Keratinocyte (primary cell): ENCODE measurements around the gene A1BG. TPM values are rescaled to one million over a fixed set of nuclear protein-coding genes. Genes with fewer than 3 reads are reported as not detected.
A peak's percentile ranks its signal among the peaks of the same experiment; 100 is the strongest.

Source experiments
- DNase-seq: peaks from one replicate; pipeline ENCODE4 v3.0.0-alpha.2; 2011; ENCODE audit warnings: low read depth, missing footprints, low spot score
- FAIRE-seq: peaks from 2 replicates; lab custom pipeline; 2011; peaks lifted over from hg19 to GRCh38; lab: Jason Lieb, UNC
- H2AFZ ChIP-seq: 2 replicates; pipeline ENCODE4 v1.6.0; 2012; ENCODE audit warnings: low read length, control low read depth, inconsistent platforms; ENCODE audit not compliant: control insufficient read depth
- H3K27ac ChIP-seq: 2 replicates; pipeline ENCODE4 v1.5.1; 2011; ENCODE audit warnings: low read length; ENCODE audit not compliant: control insufficient read depth, insufficient read depth
- H3K27me3 ChIP-seq: 3 replicates; pipeline ENCODE4 v1.6.0; 2011; ENCODE audit warnings: low read length; ENCODE audit not compliant: control insufficient read depth, insufficient read depth; ENCODE audit errors: extremely low read depth
- H3K36me3 ChIP-seq, 2 experiments: 2 replicates in 1 of 2; 3 replicates in 1 of 2; pipeline ENCODE4 v1.5.1; 2011; ENCODE audit warnings: low read length in 2 of 2, mild to moderate bottlenecking in 1 of 2; ENCODE audit not compliant: control insufficient read depth in 2 of 2, insufficient read depth in 2 of 2; ENCODE audit errors: extremely low read depth in 1 of 2
- H3K4me1 ChIP-seq: 3 replicates; pipeline ENCODE4 v1.5.1; 2011; ENCODE audit warnings: low read length; ENCODE audit not compliant: control insufficient read depth, insufficient read depth; ENCODE audit errors: extremely low read depth
- H3K4me2 ChIP-seq: 3 replicates; pipeline ENCODE4 v1.6.0; 2011; ENCODE audit warnings: low read depth, low read length; ENCODE audit not compliant: control insufficient read depth, insufficient read depth; ENCODE audit errors: extremely low read depth
- H3K4me3 ChIP-seq, 3 experiments: fragments of 200-600 bp in 1 of 3; sonication (generic) in 1 of 3; 2 replicates in 2 of 3; 3 replicates in 1 of 3; pipeline ENCODE4 v1.5.1; 2011 to 2016; ENCODE audit warnings: low read length in 3 of 3, mild to moderate bottlenecking in 3 of 3, control low read depth in 2 of 3, inconsistent platforms in 1 of 3, low read depth in 1 of 3, mixed read lengths in 1 of 3, mixed run types in 1 of 3, moderate library complexity in 1 of 3; ENCODE audit not compliant: control insufficient read depth in 2 of 3, insufficient read depth in 2 of 3; ENCODE audit errors: extremely low read depth in 1 of 3
- H3K79me2 ChIP-seq: 2 replicates; pipeline ENCODE4 v1.6.0; 2012; ENCODE audit warnings: low read length; ENCODE audit not compliant: control insufficient read depth, insufficient read depth
- H3K9ac ChIP-seq: 3 replicates; pipeline ENCODE4 v1.6.0; 2011; ENCODE audit warnings: low read length; ENCODE audit not compliant: control insufficient read depth, insufficient read depth; ENCODE audit errors: extremely low read depth
- H3K9me1 ChIP-seq: 3 replicates; pipeline ENCODE4 v1.6.0; 2011; ENCODE audit warnings: low read length; ENCODE audit not compliant: control insufficient read depth, insufficient read depth; ENCODE audit errors: extremely low read depth
- H3K9me3 ChIP-seq: 2 replicates; pipeline ENCODE4 v1.5.1; 2012; ENCODE audit warnings: low read depth, low read length; ENCODE audit not compliant: control insufficient read depth
- H4K20me1 ChIP-seq: 3 replicates; pipeline ENCODE4 v1.6.0; 2011; ENCODE audit warnings: low read length; ENCODE audit not compliant: control insufficient read depth, insufficient read depth; ENCODE audit errors: extremely low read depth
- CTCF ChIP-seq, 3 experiments: IDR thresholded peaks in 1 of 3; conservative IDR thresholded peaks in 1 of 3; optimal IDR thresholded peaks in 1 of 3; 2 replicates in 2 of 3; 3 replicates in 1 of 3; pipeline versions ENCODE3 to v1.5.1; 2011; ENCODE audit warnings: low read length in 3 of 3, mild to moderate bottlenecking in 3 of 3, moderate library complexity in 2 of 3, control low read depth in 1 of 3, inconsistent platforms in 1 of 3; ENCODE audit not compliant: insufficient read depth in 2 of 3; ENCODE audit errors: extremely low read depth in 1 of 3
- EZH2 ChIP-seq: IDR thresholded peaks from one replicate; pipeline ENCODE4 v1.6.1; 2012; ENCODE audit warnings: inconsistent platforms, mild to moderate bottlenecking, low read length, moderate library complexity
- dilution Hi-C: fragments of 300-500 bp; cut with MboI; formaldehyde crosslinking; loops from one replicate; pipeline ENCODE4 v1.7.0; 2020; ENCODE audit warnings: low sequenced_read_pairs; ENCODE audit not compliant: extremely low pct_ligation_motif_present
- polyA plus RNA-seq, 5 experiments: library from polyadenylated mRNA; depleted of rRNA in 3 of 5; stranded (reverse) in 3 of 5; stranded (forward) in 1 of 5; unstranded in 1 of 5; fragments of >200 nt; gene quantifications; 1 replicate in 1 of 5; 2 replicates in 3 of 5; 3 replicates in 1 of 5; pipeline versions ENCODE4 v1.2.1 to v1.2.3, GENCODE V29; 2011 to 2012; ENCODE audit warnings: missing spikeins in 2 of 5, low read depth in 1 of 5, low replicate concordance in 1 of 5

A1BG gene
- polyA plus RNA-seq, 1 donor (not counting 4 experiments of a cell fraction or from before 2014, with no cell fraction given), result 1.4 TPM

- DNase-seq, result no peak
- Histone ChIP-seq H2AFZ (no peak within 1 kb of the TSS), H3K9me1 (peaks cover 5% of the 10 kb centered on the region), H3K9ac (no peak within 1 kb of the TSS), H4K20me1 (peaks cover 40% of the 10 kb centered on the region), H3K79me2 (peaks cover 28% of the 10 kb centered on the region), H3K4me2 (peak within 1 kb of the TSS; percentile 29), H3K27ac (peak within 1 kb of the TSS; percentile 25), H3K9me3 (no peaks in the 10 kb centered on the region), H3K36me3 (peaks cover 22 to 29% of the 10 kb centered on the region in 2 experiments), H3K4me3 (peak within 1 kb of the TSS in 1 of 3 experiments; percentile 12), H3K4me1 (peaks cover 35% of the 10 kb centered on the region), H3K27me3 (no peaks in the 10 kb centered on the region)
- dilution Hi-C loops, result no loop called here
- no peak for TF ChIP-seq CTCF (optimal IDR thresholded peaks at IDR 0.05 in 1 of 3, IDR thresholded peaks at IDR 0.05 in 1 of 3, conservative IDR thresholded peaks at IDR 0.05 in 1 of 3; ENCODE audit: extremely low read depth in 1 of 3, insufficient read depth in 2 of 3, low read length in 3 of 3)
- TF ChIP-seq EZH2, result no peak
- FAIRE-seq, result peak; percentile 48
Observed at GRCh38 chr19:58395220-58395978, 42.1 kb upstream of the A1BG start, which contains the start of gene RNF225. TSS of gene RNF225 (plus strand) at chr19:58395656. CDS start at chr19:58396090, 434 bp downstream.

DNA sequence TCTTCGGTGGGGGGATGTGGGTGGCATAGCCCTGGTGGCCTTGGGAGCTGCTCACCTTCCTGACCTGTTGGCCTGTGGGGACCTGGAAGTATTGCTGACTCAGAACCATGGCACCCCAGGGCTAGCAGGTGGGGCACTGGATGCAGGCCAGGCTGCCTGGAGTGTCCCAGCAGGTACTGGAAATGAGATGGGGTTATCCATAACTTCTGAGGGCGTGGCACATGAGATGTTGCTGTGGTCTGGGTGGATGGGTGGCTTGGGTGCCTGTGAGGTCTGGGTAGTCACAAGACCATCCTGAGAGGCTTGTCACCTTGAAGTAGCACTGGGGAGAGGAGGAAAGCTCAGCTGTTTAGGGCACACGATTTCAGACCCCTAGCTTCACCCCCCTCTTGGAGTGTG, 41.5 kb upstream of the A1BG start:
- Histone ChIP-seq H3K4me1 (peaks cover 35% of the 10 kb centered on the region), H3K27me3 (no peaks in the 10 kb centered on the region), H3K9me3 (no peaks in the 10 kb centered on the region), H3K4me3 (no peak overlapping the region), H2AFZ (no peak overlapping the region), H3K79me2 (peaks cover 33% of the 10 kb centered on the region), H3K4me2 (no peak overlapping the region), H3K9ac (no peak overlapping the region), H4K20me1 (peaks cover 40% of the 10 kb centered on the region), H3K9me1 (peaks cover 5% of the 10 kb centered on the region), H3K36me3 (peaks cover 22 to 30% of the 10 kb centered on the region in 2 experiments), H3K27ac (peak overlapping the region; percentile 25)
- no peak for FAIRE-seq
- DNase-seq, result no peak
- TF ChIP-seq CTCF (optimal IDR thresholded peaks at IDR 0.05 in 1 of 3, IDR thresholded peaks at IDR 0.05 in 1 of 3, conservative IDR thresholded peaks at IDR 0.05 in 1 of 3; ENCODE audit: extremely low read depth in 1 of 3, insufficient read depth in 2 of 3, low read length in 3 of 3) (no peak), EZH2 (no peak)
- dilution Hi-C loops, result no loop called here
